CD4-positive, alpha-beta T cell (primary cell): Measurements from ENCODE around the gene KIAA1671. TPM values are rescaled to one million over a fixed set of nuclear protein-coding genes. Genes with fewer than 3 reads are reported as not detected.

Source experiments
- ATAC-seq: fragments of 200-7000 bp; cut with Tn5 transposase; one replicate; pipeline ENCODE4 v1.10.0; 2022; ENCODE audit warnings: mild to moderate bottlenecking; ENCODE audit not compliant: poor library complexity
- CTCF ChIA-PET: fragments of 350-600 bp; sonication (Branson Sonifier 250); formaldehyde crosslinking; loops from one replicate; lab custom pipeline; 2021; ENCODE audit warnings: antibody characterized with exemption, inconsistent platforms; lab: Charles Lee
- POLR2A ChIA-PET: fragments of 350-600 bp; sonication (Branson Sonifier 250); formaldehyde crosslinking; loops from one replicate; lab custom pipeline; 2021; ENCODE audit warnings: antibody characterized with exemption, inconsistent platforms; lab: Charles Lee
- DNase-seq, 14 experiments: peaks; one replicate each; pipeline ENCODE4 v3.0.0-alpha.2; 2013 to 2020; ENCODE audit warnings: mixed read lengths in 2 of 14
- H3K27ac ChIP-seq, 2 donors: one replicate each; pipeline versions ENCODE4 v1.5.1 to v1.7.0; 2013; ENCODE audit warnings: low read length in 2 of 2, low read depth in 1 of 2, mild to moderate bottlenecking in 1 of 2
- H3K27me3 ChIP-seq, 2 experiments: 1 replicate in 1 of 2; 2 replicates in 1 of 2; pipeline versions ENCODE4 v1.6.1 to v1.7.0; 2013; ENCODE audit warnings: low read length in 2 of 2, control low read depth in 1 of 2, mild to moderate bottlenecking in 1 of 2, moderate library complexity in 1 of 2; ENCODE audit not compliant: insufficient read depth in 2 of 2, control insufficient read depth in 1 of 2
- H3K36me3 ChIP-seq: one replicate; pipeline ENCODE4 v1.6.1; 2013; ENCODE audit warnings: low read length, control low read depth; ENCODE audit not compliant: insufficient read depth
- H3K4me1 ChIP-seq: one replicate; pipeline ENCODE4 v1.6.1; 2013; ENCODE audit warnings: low read length, control low read depth; ENCODE audit not compliant: insufficient read depth
- H3K4me3 ChIP-seq: one replicate; pipeline ENCODE4 v1.5.1; 2013; ENCODE audit warnings: mild to moderate bottlenecking, low read length, moderate library complexity
- H3K9me3 ChIP-seq, 2 experiments: 1 replicate in 1 of 2; 2 replicates in 1 of 2; pipeline versions ENCODE4 v1.6.1 to v1.7.0; 2013; ENCODE audit warnings: low read length in 2 of 2, mild to moderate bottlenecking in 2 of 2, control low read depth in 1 of 2, moderate library complexity in 1 of 2; ENCODE audit not compliant: control insufficient read depth in 1 of 2, insufficient read depth in 1 of 2
- H3K27ac Mint-ChIP-seq: one replicate; pipeline ENCODE4 v1.8.0; 2020; ENCODE audit warnings: mixed read lengths
- H3K27me3 Mint-ChIP-seq: one replicate; pipeline ENCODE4 v1.8.0; 2021; ENCODE audit warnings: mixed read lengths
- H3K36me3 Mint-ChIP-seq: one replicate; pipeline ENCODE4 v1.8.0; 2021; ENCODE audit warnings: low read depth, mixed read lengths
- H3K4me1 Mint-ChIP-seq: one replicate; pipeline ENCODE4 v1.8.0; 2021; ENCODE audit warnings: low read depth, mixed read lengths
- H3K4me3 Mint-ChIP-seq: one replicate; pipeline ENCODE4 v1.8.0; 2020; ENCODE audit warnings: mild to moderate bottlenecking, mixed read lengths
- H3K9me3 Mint-ChIP-seq: one replicate; pipeline ENCODE4 v1.8.0; 2020; ENCODE audit warnings: mixed read lengths
- intact Hi-C, 2 experiments: fragments of 100-400 bp; cut with DNase I in 1 of 2; cut with micrococcal nuclease in 1 of 2; formaldehyde crosslinking; loops; one replicate each; pipeline versions ENCODE4 v1.15.1 to v1.9.0; 2023 to 2025; cut with DNase I, micrococcal nuclease
- total RNA-seq, 174 experiments: library from RNA in 2 of 174; stranded (reverse) in 2 of 174; gene quantifications; one replicate each; pipeline ENCODE4 v1.2.3 and lab custom pipeline; 2021 to 2026
- TF ChIP-seq, protein P1 (sequence below): fragments of 200-600 bp; IDR thresholded peaks from one replicate; pipeline ENCODE4 v1.8.0; 2022; ENCODE audit warnings: antibody characterized with exemption, mild to moderate bottlenecking

KIAA1671 gene
- total RNA-seq, 2 experiments from 2014 or later = 2.6 to 2.9 TPM

DNA sequence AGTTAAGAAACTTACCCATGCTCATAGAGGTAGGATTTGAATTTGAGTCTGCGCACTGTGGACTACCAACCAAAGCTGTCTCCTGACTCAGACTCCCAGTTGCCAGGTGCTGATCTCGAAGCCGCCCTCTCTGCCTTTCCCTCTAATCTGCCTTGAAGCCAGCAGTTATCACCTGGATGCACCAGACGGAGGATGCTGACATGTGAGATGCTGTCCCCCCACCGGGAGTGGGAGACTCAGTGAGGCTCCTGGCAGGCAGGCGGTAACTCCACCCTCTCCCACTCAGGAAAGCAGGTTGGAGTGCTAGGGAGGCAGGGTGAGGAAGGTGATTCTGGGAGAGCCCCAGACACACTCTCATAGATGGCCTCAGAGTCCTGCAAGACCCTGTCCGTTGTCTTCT, 40.4 kb downstream of the KIAA1671 start:
- H3K27ac ChIP-seq = no peak overlapping the region
- ATAC-seq = no peak
- POLR2A ChIA-PET = interaction anchor here (0.6 kb wide), 1 partner anchor 61 kb away, joined by 3 read pairs; no protein-coding TSS in a partner anchor
- Mint-ChIP-seq H3K4me3 (no peak overlapping the region), H3K27ac (no peak overlapping the region), H3K36me3 (no peaks in the 10 kb centered on the region), H3K27me3 (peaks cover 33% of the 10 kb centered on the region), H3K9me3 (no peaks in the 10 kb centered on the region), H3K4me1 (peaks cover 3% of the 10 kb centered on the region)
- no peaks in the 10 kb centered on the region for H3K4me1 ChIP-seq
- TF ChIP-seq, protein P1, sequence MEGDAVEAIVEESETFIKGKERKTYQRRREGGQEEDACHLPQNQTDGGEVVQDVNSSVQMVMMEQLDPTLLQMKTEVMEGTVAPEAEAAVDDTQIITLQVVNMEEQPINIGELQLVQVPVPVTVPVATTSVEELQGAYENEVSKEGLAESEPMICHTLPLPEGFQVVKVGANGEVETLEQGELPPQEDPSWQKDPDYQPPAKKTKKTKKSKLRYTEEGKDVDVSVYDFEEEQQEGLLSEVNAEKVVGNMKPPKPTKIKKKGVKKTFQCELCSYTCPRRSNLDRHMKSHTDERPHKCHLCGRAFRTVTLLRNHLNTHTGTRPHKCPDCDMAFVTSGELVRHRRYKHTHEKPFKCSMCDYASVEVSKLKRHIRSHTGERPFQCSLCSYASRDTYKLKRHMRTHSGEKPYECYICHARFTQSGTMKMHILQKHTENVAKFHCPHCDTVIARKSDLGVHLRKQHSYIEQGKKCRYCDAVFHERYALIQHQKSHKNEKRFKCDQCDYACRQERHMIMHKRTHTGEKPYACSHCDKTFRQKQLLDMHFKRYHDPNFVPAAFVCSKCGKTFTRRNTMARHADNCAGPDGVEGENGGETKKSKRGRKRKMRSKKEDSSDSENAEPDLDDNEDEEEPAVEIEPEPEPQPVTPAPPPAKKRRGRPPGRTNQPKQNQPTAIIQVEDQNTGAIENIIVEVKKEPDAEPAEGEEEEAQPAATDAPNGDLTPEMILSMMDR = no peak
- H3K4me3 ChIP-seq = no peak overlapping the region
- H3K9me3 ChIP-seq = no peaks in the 10 kb centered on the region
- H3K36me3 ChIP-seq = no peaks in the 10 kb centered on the region
- CTCF ChIA-PET = no interaction called here
- intact Hi-C loops = no loop called here
- DNase-seq = no peak
- peaks cover 0 to 5% of the 10 kb centered on the region in 2 experiments for H3K27me3 ChIP-seq

DNA sequence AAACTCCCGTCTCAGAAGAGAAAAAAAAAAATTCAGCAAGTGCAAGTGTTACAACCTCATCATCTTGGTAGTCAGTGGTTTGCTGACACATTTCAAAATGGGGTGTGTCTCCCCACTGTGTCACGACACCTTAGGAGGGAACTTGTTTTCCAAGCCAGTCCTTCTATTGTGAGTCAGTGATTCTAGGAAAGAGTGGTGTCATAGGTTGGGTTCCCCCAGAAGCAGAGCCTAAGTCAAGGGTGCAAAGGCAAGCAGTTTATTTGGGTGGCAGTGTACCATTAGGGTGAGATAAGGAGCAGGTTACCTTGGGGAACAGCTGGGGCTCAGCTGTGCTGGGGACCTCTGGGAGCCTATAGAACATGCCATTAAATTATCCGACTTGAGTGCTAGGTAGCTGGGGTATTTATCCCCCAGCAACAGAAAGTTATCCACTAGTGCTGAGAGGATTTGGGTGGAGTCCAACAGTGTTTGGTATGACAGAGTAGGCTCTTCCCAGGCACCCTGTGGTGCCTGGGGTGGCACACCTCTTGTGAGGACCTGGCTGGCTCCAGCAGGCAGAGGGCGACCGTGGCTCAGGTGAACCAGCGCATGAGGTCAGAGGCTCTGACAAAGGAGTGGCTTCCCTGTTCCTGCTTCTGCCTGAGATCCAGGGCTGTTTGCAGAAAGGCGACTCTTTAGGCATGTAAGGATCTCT, 41.7 kb downstream of the KIAA1671 start:
- no peaks in the 10 kb centered on the region for H3K9me3 ChIP-seq
- Mint-ChIP-seq H3K27ac (no peak overlapping the region), H3K9me3 (no peaks in the 10 kb centered on the region), H3K4me3 (no peak overlapping the region), H3K4me1 (peaks cover under 1% of the 10 kb centered on the region), H3K36me3 (no peaks in the 10 kb centered on the region), H3K27me3 (peaks cover 26% of the 10 kb centered on the region)
- H3K36me3 ChIP-seq = no peaks in the 10 kb centered on the region
- DNase-seq (peak in 1 of 14 experiments; percentile 10), ATAC-seq (no peak)
- no peak overlapping the region for H3K4me3 ChIP-seq
- no peaks in the 10 kb centered on the region for H3K4me1 ChIP-seq
- TF ChIP-seq, protein P1 = no peak
- POLR2A ChIA-PET = no interaction called here
- H3K27me3 ChIP-seq = peaks cover 0 to 5% of the 10 kb centered on the region in 2 experiments
- H3K27ac ChIP-seq = no peak overlapping the region
- intact Hi-C loops = no loop called here
- CTCF ChIA-PET = no interaction called here

DNA sequence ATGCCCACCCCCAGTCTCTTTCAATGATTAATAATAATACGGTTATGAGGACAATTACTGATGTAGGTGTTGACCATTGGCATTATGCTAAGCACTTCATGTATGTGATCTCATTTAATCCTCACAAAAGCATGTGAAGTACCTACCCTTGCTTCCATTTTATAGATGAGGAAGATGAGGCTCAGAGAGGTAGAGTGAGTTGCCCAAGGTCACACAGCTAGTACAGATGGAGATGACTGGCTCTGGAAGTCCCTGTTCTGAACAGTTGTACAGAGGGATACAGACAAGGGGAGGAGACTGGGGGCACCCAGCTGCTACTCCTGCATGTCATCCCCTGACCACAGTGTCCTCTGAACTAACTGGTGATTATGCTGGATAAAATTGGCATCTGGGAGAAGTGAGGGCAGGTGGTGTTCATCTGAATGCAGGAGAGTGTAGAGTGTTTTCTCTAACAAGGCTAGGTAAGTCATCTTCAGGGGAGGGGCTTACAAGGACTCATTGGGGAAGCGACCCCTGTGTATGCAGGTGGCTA, 43.2 kb downstream of the KIAA1671 start:
- Histone ChIP-seq H3K9me3 (no peaks in the 10 kb centered on the region), H3K36me3 (no peaks in the 10 kb centered on the region), H3K27me3 (peaks cover 0 to 5% of the 10 kb centered on the region in 2 experiments), H3K27ac (no peak overlapping the region), H3K4me1 (no peaks in the 10 kb centered on the region), H3K4me3 (no peak overlapping the region)
- ChIA-PET POLR2A (no interaction called here), CTCF (no interaction called here)
- DNase-seq (no peak), ATAC-seq (no peak)
- Mint-ChIP-seq H3K4me3 (no peak overlapping the region), H3K27me3 (peaks cover 22% of the 10 kb centered on the region), H3K9me3 (no peaks in the 10 kb centered on the region), H3K27ac (no peak overlapping the region), H3K36me3 (no peaks in the 10 kb centered on the region), H3K4me1 (no peaks in the 10 kb centered on the region)
- intact Hi-C loops = no loop called here
- TF ChIP-seq, protein P1 = no peak
